Stimulated activated CD8-positive, alpha-beta memory T cell treated with anti-CD3 and anti-CD28 coated beads, Interleukin-2, amount 100 ng/mL, for 1 hour (primary cell): ENCODE measurements around the gene GFOD1.
A peak's percentile ranks its signal among the peaks of the same experiment; 100 is the strongest.
"Not testable (repeated sequence)": the region's sequence is repeated elsewhere in the genome, so short reads cannot be mapped to it uniquely, and the experiment has no call there.

Experiments
- DNase-seq, 2 donors: peaks; one replicate each; pipeline ENCODE4 v3.0.0-alpha.2; 2020; ENCODE audit warnings: low read depth in 2 of 2

The GFOD1 gene

GRCh38 chr6:13355043-13355945 lies 132.1 kb downstream of the GFOD1 start:
- DNase-seq = no peak

DNA sequence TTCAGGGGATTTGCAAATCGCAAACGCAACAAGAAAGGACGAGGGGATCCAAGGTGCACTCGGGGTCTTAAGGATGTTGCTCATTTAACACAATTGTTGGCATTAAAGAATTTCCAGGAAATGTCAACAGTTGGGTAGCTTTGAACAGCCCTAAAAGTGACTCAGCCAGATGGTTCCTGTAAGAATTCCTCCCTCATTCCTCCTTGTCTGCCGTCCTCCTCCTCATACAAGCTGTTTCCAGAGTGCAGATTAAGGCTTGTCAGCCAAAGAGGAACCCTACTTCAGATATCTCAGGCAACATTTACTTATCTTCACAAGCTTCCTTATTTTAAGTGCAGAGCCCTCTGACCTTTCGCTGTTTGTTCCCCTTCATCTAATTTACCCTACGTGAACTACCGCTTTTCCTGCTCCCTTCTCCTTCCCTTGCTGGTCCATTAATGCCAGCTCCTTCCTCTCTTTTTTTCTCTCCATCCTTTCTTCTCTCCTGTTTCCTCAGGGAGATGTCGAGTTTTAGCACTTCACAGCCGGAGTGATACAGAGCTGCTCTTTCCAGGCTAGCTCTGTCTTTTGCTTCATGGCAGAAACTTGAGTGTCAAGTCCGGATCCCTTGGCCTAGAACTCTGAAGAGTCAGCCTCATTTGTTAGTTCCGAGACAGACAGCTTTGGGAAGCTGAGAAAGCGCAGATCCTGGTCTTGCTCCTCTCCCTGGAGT lies 132.9 kb downstream of the GFOD1 start:
- no peak for DNase-seq

GRCh38 chr6:13352165-13352564 lies 135.2 kb downstream of the GFOD1 start:
- DNase-seq = no peak

GRCh38 chr6:13351271-13351670 lies 136.1 kb downstream of the GFOD1 start:
- no peak for DNase-seq

DNA sequence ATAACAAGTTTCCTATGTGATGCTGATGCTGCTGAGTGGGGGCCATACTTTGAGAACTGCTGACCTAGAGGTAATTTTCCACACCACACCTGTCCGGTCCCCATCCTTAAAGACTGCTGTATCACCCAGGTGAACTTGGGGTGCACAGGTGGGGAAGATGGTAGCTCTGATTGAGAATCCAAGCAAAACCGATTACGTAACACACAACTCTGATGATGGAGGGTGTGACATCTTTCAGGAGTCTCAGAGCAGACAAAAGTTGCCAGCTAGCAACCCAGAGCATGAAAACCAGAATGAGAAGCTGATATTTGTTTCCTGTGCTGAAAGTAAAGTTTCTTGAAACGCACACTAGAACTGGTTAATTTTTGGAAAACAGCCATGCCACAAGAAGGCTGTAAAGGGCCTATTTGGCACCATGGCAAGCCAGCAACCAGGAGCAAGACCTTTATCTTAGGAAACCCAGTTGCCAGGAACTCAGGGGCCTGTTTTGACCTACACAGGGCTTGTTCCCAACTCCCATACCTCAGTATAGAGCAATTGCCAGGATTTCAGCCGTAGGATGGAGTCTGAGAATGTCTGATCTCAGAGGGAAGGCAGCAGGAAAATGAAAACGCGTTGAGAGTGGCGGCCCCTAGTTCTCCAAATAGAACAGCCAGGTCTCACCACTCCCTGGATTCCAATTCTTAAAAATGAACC lies 137.4 kb downstream of the GFOD1 start:
- no peak for DNase-seq

- no peak for DNase-seq
Measured at GRCh38 chr6:13348334-13349113, 138.9 kb downstream of the GFOD1 start.

DNA sequence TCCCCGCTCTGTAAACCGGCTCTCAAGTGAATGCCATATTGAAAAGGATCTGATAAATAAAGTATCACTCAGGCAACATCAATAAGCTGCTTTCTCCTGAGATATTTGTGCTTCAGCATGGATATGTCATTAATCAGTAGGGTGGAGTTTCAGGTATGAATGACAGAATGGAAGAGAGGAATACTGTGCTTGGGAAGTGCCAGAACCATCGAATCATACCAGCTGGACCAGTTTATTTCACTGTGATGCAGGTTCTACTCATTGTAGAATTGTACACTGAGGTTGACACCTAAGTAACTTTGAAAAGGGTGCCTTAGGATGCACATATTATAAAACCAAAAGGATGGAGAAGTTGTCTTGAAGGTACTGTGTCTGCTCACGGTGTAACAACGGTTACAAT lies 141.2 kb downstream of the GFOD1 start:
- no peak for DNase-seq

- no peak for DNase-seq
Measured at GRCh38 chr6:13342414-13343019, 144.9 kb downstream of the GFOD1 start.

DNA sequence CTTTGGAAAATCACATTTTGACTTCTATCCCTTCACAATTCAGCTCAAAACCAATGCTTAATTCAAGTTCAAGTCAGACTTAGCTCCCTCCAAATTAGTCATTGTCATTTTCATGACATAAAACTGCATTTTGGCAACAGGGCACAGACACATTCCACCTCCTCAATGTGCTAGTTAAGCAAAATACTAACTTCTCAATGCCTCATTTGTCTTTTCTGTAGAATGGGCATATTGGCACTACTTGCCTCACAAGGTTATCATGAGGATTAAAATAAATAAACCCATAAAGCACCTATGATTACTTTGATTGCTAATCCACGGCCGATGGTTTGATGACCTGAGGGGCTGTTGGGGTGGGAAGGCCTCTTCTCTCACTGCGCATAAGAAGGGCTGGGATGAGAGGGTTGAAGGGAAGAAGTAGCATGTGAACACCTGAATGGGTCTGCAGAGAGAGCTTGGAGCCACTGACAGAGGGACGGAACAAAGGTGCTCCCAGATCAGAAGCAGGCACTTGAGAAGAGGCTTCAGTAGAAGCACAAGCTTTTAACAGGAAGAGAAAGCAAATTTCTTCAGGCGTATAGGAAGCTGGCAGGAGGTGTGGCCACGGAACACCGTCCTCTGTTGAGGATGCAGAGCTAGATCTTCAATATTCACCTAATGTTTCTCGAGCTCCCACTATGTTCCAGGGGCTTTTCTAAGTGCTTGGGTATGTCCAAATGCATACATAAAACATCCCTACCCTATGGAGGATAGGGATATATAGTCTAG lies 147.4 kb downstream of the GFOD1 start:
- no peak for DNase-seq

- DNase-seq = no peak
Measured at GRCh38 chr6:13338038-13338437, 149.4 kb downstream of the GFOD1 start.

DNA sequence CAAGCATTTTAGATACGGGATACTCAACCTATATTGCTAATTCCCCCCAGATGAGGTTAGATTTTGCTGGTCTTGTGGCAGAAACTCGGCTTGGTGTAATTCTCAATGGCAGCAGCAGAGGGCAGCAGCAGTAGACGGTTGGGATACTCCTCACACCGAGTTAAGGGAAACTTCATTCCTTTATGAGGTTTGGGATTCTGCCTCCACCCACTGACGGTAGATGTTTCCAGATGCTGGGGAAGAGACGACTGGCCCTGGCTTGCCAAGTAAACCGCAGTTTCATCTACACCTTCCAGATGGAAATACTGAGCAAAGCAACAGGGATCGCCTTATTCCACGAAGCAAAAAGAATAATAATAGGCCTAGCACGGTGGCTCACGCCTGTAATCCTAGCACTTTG lies 150.8 kb downstream of the GFOD1 start:
- DNase-seq = peak; percentile 43 to 56

DNA sequence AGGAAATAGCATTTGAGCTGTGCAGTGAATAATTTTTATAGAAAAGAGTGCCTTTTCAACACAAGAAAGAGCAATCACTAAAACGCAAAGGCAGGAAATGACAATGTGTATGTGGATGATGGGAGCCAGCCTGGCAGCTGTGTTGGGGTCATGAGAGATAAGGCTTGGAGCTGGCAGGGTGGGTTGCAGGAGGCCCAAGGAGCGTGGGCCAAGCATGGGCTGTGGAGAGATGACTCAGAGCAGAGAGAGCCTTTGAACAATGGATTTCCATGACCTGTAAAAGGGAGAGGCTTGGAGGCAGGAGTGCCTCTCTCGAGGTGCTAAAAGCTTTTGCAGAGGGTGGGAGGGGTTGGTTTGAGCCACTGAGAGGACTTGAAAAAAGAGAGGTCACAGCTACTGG lies 152.4 kb downstream of the GFOD1 start:
- DNase-seq = no peak

- no peak for DNase-seq
Measured at GRCh38 chr6:13332349-13332706, 155.1 kb downstream of the GFOD1 start.

DNA sequence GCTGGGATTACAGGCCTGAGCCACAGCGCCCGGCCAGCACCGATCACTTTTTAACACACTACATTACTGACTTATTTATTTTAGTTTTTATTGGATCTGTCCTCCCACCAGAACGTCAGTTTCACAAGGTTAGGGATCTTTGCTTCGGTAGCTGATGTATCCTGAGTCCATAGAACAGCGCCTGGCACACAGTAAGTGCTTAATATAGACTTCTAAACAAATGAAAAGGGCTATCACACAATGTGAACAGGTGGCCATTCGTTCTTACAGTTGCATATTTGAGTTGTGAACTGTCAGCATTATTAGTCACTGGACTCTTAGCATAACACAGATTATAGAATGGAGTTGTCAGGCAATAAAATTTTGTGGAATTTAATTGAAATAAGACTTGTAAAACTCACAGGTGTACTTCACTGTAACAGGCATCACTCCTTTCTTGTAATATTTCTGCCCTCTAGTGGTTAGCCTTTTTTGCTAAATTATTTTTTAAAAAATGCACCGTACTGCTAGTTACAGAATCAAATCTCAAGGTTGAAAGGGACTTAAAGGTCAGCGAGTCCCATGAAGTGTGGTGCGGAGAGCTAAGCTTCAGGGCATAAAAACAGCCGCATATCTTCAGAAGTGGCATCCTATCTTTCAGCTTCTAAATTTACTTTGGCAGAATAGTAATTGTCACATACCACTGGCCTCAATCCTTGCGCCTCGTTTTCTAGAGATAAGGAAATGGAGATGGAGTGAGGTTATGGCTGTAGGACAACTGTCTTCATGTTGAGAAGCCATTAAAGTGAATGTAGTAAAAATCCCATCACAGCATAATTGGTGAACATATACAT lies 155.7 kb downstream of the GFOD1 start:
- DNase-seq = no peak

DNA sequence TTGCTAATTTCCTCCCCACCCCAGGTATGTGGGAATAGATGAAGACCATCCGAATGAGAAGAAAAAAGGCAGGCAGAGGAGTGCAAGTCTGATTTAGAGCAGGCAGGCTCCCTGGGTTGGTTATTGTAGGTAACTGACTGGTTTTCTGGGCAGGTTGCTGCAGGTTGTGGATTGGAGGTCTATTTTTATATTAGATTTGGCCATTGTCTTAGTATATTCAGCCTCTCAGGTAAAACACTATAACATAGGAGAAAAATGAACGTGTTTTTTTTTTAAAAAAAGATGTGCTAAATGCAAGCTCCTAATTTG lies 158.6 kb downstream of the GFOD1 start:
- DNase-seq = no peak

GRCh38 chr6:13328076-13328874 lies 159.1 kb downstream of the GFOD1 start, which contains the start of gene TBC1D7:
Gene TBC1D7 (minus strand): TSS chr6:13328537. CDS start chr6:13326898, 1,639 bp downstream.
- DNase-seq = peak; percentile 85 to 86

DNA sequence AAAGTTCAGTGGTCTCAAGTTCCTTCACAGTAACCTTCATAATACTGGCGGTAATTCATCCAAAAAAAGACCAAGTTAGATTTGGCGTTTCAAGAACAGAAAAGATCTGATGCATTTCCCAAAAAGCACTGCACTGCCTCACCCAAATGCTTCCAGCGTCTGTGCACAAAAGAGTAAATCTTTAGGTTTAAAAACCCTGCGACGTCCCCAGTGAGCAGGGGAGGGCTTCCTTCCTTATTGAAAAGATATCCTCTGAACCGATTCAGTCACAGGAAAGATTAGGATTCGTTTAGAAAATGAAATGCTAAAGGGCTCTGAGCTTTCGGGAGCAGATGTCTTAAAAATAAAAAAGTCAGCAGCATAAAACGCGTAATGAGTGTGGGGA lies 159.7 kb downstream of the GFOD1 start:
- no peak for DNase-seq

DNA sequence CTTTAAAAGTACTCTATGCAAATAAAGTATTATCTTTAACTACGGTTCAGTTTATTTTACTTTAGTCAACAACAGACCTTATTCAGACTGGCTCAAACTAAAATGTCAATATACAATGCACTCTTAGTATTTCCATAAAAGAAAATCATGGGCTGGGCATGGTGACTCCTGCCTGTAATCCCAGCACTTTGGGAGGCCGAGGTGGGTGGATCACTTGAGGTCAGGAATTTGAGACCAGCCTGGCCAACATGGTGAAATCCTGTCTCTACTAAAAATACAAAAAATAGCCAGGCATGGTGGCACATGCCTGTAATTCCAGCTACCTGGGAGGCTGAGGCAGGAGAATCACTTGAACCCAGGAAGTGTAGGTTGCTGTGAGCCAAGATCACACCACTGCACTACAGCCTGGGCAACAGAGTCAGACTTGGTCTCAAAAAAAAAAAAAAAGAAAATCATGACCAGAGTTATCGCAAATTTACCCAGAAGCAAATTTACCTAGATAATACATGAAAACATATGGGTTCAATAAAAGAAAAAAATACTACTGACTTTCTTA lies 161.3 kb downstream of the GFOD1 start:
- not testable (repeated sequence) for DNase-seq
